Measurements from ENCODE around the gene CTIF.
"Not testable (repeated sequence)": the region's sequence is repeated elsewhere in the genome, so short reads cannot be mapped to it uniquely, and the experiment has no call there.

The CTIF gene

GRCh38 chr18:48538531-48539405 lies at the start of gene CTIF:
TSS of gene CTIF (plus strand) at chr18:48539031. CDS start at chr18:48619566, 80,535 bp downstream.
- DNase-seq, result peak; percentile 83

GRCh38 chr18:48490641-48491293 lies 48.1 kb upstream of the CTIF start:
- no peak for DNase-seq

DNA sequence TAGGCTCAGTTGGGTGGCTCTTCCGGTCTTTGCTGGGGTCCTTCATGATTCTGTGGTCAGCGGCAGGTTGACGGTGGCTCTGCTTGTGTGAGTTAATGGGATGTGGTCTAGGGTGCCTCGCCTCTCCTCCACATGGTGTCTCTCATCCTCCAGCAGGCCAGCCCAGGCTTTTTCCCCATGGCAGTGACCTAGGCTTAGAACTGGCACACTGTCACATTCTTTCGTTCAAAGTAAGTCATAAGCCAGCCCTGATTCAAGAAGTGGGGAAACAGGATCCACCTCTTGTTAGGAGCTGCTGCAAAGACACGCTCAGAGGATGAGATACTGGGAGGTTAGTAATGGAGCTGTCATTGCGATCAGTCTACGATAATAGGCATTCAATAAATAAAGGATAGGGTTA lies 46.0 kb upstream of the CTIF start:
- DNase-seq, result no peak

DNA sequence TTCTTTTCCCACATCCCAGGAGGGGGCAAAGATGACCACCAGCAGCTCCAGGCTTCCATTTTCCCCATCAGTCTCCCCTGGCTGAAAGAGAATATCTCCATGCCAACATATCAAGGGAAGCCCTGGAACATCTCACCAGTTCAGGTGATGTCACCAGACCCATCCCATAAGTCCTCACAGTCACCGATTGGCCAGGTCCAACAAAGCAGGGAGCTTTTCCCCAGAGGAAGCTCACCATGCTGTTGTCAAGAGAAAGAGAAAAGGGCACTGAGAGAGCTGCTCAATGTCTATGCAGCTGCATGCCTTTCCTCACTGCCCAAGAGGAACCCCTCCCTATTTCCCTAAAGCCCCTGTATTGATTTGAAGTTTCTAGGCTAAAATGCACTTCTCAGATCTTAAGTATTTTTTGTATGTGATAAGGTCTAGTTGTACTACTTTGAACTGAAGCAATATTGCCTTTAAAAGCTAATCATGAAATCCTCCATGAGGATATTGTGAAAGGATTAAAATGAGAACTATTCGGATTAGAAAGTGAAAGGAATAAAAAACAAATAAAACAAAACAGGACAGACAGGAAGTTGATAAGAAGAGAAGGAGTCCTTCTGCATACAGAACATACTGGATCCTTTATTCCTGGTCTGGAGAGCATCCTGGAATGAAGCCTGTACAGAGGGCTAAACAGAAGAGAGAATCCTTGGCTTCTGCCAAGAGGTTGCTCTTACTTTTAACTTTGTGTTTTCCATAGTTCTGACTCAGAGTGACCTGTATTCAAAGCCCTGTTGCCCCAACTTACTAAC lies 45.2 kb upstream of the CTIF start:
- no peak for DNase-seq

GRCh38 chr18:48497863-48498262 lies 41.0 kb upstream of the CTIF start:
- DNase-seq, result no peak

GRCh38 chr18:48500517-48500916 lies 38.3 kb upstream of the CTIF start:
- DNase-seq, result no peak

DNA sequence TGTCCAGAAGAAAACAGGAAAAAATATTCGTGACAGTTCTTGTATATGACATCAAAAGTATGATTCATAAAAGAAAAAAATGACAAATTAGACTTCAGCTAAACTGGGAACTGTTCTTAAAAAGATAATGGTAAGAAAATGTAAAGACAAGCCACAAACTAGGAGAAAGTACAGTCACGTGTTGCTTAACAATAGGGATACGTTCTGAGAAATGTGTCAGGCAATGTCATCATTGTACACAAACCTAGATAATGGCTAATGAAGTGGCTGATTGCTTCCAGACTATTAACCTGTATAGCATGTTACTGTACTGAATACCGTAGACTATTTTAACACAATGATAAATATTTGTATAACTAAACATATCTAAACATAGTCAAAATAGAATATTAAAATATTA lies 35.9 kb upstream of the CTIF start:
- DNase-seq, result no peak

DNA sequence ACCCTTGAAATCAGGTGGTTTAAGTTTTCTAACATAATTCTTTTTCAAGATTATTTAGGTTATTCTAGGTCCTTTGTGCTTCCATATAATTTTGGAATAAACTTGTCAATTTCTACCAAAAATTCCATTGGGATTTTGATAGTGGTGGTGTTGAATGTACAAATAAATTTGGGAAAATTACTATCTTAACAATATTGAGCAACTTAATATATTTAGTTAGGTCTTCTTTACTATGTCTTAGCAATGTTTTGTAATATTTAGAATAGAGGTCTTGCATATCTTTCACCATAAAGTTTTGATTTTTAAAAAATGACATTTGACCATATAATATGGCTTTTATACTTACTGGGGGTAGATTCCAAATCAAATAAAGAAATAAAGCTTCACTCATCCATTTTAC lies 34.0 kb upstream of the CTIF start:
- no peak for DNase-seq

DNA sequence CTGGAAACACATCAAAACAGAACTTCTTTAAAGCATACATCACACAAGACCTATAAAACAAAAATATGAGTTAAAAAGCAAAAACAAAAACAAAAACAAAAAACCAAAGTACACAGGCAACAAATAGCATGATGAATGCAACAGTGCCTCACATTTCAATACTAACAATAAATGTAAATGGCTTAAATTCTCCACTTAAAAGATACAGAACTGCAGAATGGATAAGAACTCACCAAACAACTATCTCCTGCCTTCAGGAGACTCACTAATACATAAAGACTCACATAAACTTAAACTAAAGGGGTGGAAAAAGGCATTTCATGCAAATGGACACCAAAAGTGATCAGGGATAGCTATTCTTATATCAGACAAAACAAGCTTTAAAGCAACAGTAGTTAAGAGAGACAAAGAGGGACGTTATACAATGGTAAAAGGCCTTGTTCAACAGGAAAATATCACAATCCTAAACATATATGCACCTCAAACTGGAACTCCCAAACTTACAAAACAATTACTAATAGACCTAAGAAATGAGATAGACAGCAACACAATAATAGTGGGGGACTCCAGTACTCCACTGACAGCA lies 31.8 kb upstream of the CTIF start:
- DNase-seq, result not testable (repeated sequence)

- DNase-seq, result not testable (repeated sequence)
Observed at GRCh38 chr18:48512498-48512897, 26.3 kb upstream of the CTIF start.

DNA sequence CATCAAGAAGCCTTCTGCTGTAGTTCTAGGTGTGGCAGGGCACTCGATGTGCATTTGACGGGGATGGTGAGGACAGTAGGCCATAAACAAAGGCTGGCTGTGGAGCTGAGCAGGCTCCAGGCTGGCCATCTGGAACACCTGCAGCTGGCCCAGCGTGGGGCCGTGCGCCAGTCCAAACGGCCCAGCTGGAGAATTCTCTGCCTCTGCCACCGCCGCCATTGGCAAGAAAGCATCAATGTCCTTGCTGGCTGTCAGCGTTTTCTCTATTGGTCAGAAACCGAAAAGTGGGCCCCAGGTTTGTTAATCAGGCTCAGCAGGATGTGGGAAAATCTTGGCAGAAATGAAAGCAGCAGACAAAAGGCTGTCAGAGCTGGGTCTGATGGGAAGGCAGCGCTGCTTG lies 24.0 kb upstream of the CTIF start:
- no peak for DNase-seq

- DNase-seq, result no peak
Observed at GRCh38 chr18:48517048-48517447, 21.8 kb upstream of the CTIF start.

DNA sequence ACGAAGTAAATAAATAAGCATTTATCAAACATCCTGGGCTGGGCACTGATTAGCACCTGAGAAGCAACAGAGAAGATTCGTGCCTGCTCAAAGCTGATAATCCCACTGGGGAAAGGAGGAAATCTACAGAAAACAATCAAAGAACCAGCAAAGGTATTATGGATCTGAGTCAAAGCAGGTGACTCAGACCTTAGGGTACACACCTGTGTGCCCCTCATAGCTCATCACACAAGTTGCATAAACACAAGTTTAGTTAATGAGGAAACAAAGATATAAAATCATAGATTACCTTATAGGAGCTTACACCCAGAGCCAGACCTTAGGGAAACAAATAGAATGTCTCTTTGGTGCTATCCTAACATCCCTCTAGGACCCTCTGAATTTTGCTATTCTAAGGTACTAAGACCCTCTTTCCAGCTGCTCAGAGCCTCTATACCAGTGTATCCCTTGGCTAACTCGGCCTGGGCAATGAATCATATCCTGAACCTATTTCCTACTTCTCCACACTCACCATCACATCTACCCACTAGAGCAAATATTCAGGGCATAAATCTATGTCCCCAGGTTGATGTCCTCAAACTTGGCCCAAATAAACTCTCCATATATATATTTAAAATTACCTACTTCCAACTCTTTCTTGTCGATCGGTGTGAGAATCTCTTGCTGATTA lies 19.3 kb upstream of the CTIF start:
- DNase-seq, result no peak

GRCh38 chr18:48521723-48522122 lies 17.1 kb upstream of the CTIF start:
- DNase-seq, result no peak

DNA sequence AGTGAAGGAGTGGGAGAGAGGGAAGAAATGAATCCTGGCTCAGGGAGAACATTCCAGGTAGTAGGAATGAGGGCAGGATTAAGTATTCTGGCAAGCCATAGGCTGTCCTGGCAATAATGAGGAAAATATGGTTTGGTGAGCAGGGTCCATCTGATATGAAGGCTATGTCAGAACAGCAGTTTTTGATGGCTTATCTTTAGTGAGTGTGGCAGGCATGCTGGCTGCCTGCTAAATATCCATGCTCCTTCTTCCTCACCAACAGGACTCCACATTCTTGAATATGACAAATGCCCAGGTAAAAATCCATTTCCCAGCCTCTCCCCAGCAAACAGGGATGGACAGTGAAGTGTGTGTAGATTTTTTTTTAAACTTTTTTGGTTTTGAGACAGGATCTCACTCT lies 13.2 kb upstream of the CTIF start:
- no peak for DNase-seq

- DNase-seq, result no peak
Observed at GRCh38 chr18:48527461-48527860, 11.4 kb upstream of the CTIF start.

DNA sequence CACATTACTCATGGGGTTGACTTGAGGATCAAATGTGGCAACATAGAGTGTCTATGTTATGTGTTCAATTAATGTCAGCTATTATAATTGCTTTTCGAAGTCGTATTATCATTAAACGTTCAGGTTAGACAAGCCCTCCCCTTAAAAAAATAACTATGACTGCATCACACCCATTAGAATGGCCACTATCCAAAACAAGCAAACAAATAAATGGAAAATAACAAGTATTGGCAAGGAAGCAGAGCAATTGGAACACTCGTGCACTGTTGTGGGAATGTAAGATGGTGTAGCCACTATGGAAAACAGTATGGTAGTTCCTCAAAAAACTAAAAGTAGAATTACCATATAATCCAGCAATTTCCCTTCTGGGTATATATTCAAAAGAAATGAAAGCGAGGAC lies 10.0 kb upstream of the CTIF start:
- no peak for DNase-seq

DNA sequence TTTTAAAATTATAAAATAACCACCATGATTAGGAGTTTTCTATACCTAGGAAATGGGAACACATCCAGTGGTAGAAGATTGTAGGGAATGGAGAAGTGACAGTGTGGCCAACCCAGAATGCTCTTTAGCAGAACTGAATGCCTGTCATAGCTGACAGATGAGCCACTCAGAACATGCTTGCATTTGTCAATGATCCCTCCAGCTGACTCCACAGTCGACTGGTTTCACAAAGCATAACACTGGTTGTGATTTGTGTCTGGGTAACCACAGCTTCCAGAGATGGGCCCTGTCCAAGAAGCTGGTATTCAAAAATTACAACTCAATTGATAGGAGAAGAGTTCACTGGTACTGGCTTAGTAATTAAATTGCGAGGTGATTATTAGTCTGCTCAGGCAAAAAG lies 9.0 kb upstream of the CTIF start:
- DNase-seq, result no peak

- DNase-seq, result no peak
Observed at GRCh38 chr18:48530399-48531081, 8.3 kb upstream of the CTIF start.

GRCh38 chr18:48531082-48531403 lies 7.8 kb upstream of the CTIF start:
- DNase-seq, result no peak

- no peak for DNase-seq
Observed at GRCh38 chr18:48531908-48532307, 6.9 kb upstream of the CTIF start.
